Measurements from ENCODE around the gene ADGRG3.

ADGRG3 gene

GRCh38 chr16:57679767-57680482 is 11.8 kb downstream of the ADGRG3 start:
- DNase-seq (ENCODE audit: low read depth in 2 of 2) = no peak

GRCh38 chr16:57680842-57681375 is 12.8 kb downstream of the ADGRG3 start:
- no peak for DNase-seq (ENCODE audit: low read depth in 2 of 2)

- DNase-seq (ENCODE audit: low read depth in 2 of 2) = no peak
These were observed 14.0 kb downstream of the ADGRG3 start for GRCh38 chr16:57681950-57682728.

GRCh38 chr16:57682809-57683635 is 14.9 kb downstream of the ADGRG3 start:
- no peak for DNase-seq (ENCODE audit: low read depth in 2 of 2)

- DNase-seq (ENCODE audit: low read depth in 2 of 2) = no peak
These were observed 15.8 kb downstream of the ADGRG3 start for GRCh38 chr16:57683636-57684545.

- no peak for DNase-seq (ENCODE audit: low read depth in 2 of 2)
These were observed 16.7 kb downstream of the ADGRG3 start for GRCh38 chr16:57684626-57685358.

- no peak for DNase-seq (ENCODE audit: low read depth in 2 of 2)
These were observed 17.5 kb downstream of the ADGRG3 start for GRCh38 chr16:57685633-57686032.

GRCh38 chr16:57686577-57686976 is 18.5 kb downstream of the ADGRG3 start:
- DNase-seq (ENCODE audit: low read depth in 2 of 2) = no peak

- DNase-seq (ENCODE audit: low read depth in 2 of 2) = no peak
These were observed 19.3 kb downstream of the ADGRG3 start for GRCh38 chr16:57687363-57687929.

- no peak for DNase-seq (ENCODE audit: low read depth in 2 of 2)
These were observed 20.4 kb downstream of the ADGRG3 start for GRCh38 chr16:57688487-57688986.

- DNase-seq (ENCODE audit: low read depth in 2 of 2) = no peak
These were observed 21.1 kb downstream of the ADGRG3 start for GRCh38 chr16:57688987-57689761.

GRCh38 chr16:57689762-57690558 is 21.9 kb downstream of the ADGRG3 start:
- DNase-seq (ENCODE audit: low read depth in 2 of 2) = no peak

- DNase-seq (ENCODE audit: low read depth in 2 of 2) = no peak
These were observed 22.8 kb downstream of the ADGRG3 start for GRCh38 chr16:57690782-57691471.

GRCh38 chr16:57692636-57693035 is 24.5 kb downstream of the ADGRG3 start:
- DNase-seq (ENCODE audit: low read depth in 2 of 2) = no peak

- no peak for DNase-seq (ENCODE audit: low read depth in 2 of 2)
These were observed 25.4 kb downstream of the ADGRG3 start for GRCh38 chr16:57693550-57693949.

GRCh38 chr16:57694231-57694724 is 26.2 kb downstream of the ADGRG3 start:
- DNase-seq (ENCODE audit: low read depth in 2 of 2) = no peak
